Endodermal cell (in vitro differentiated cells): Measurements from ENCODE around the gene BMP5. TPM values are rescaled to one million over a fixed set of nuclear protein-coding genes. Genes with fewer than 3 reads are reported as not detected.

Experiments used
- DNase-seq: peaks from one replicate; pipeline ENCODE4 v3.0.0-alpha.2; 2017
- H3K27ac ChIP-seq: 2 replicates; pipeline ENCODE4 v1.5.1; 2013; ENCODE audit warnings: mild to moderate bottlenecking, low read depth, low read length, moderate library complexity
- H3K27me3 ChIP-seq: 2 replicates; pipeline ENCODE4 v1.6.1; 2013; ENCODE audit warnings: mild to moderate bottlenecking, low read length, moderate library complexity; ENCODE audit not compliant: insufficient read depth, control insufficient read depth, poor library complexity, severe bottlenecking
- H3K36me3 ChIP-seq: 2 replicates; pipeline ENCODE4 v1.7.0; 2013; ENCODE audit warnings: mild to moderate bottlenecking, low read length, moderate library complexity; ENCODE audit not compliant: control insufficient read depth, insufficient read depth
- H3K4me1 ChIP-seq: one replicate; pipeline ENCODE4 v1.7.0; 2013; ENCODE audit warnings: low read length; ENCODE audit not compliant: control insufficient read depth, insufficient read depth
- H3K4me3 ChIP-seq: 2 replicates; pipeline ENCODE4 v1.5.1; 2013; ENCODE audit warnings: mild to moderate bottlenecking, low read length, moderate library complexity
- H3K9ac ChIP-seq: 2 replicates; pipeline ENCODE4 v1.6.1; 2013; ENCODE audit warnings: mild to moderate bottlenecking, low read length, moderate library complexity; ENCODE audit not compliant: poor library complexity, severe bottlenecking; ENCODE audit errors: extremely low read depth
- H3K9me3 ChIP-seq: 2 replicates; pipeline ENCODE4 v1.6.1; 2013; ENCODE audit warnings: mild to moderate bottlenecking, low read length, moderate library complexity; ENCODE audit not compliant: control insufficient read depth
- H3K27ac Mint-ChIP-seq: 2 replicates; pipeline ENCODE4 v1.8.0; 2020; ENCODE audit warnings: mixed read lengths
- H3K27me3 Mint-ChIP-seq: 2 replicates; pipeline ENCODE4 v1.8.0; 2021; ENCODE audit warnings: mild to moderate bottlenecking, mixed read lengths; ENCODE audit not compliant: insufficient read depth
- H3K36me3 Mint-ChIP-seq: 2 replicates; pipeline ENCODE4 v1.8.0; 2020; ENCODE audit warnings: low read depth, mixed read lengths
- H3K4me1 Mint-ChIP-seq: 2 replicates; pipeline ENCODE4 v1.8.0; 2020; ENCODE audit warnings: mixed read lengths
- H3K4me3 Mint-ChIP-seq: 2 replicates; pipeline ENCODE4 v1.8.0; 2020; ENCODE audit warnings: mild to moderate bottlenecking, moderate library complexity, mixed read lengths
- H3K9me3 Mint-ChIP-seq: 2 replicates; pipeline ENCODE4 v1.8.0; 2020; ENCODE audit warnings: mild to moderate bottlenecking, mixed read lengths
- WGBS, 2 experiments: methylation state at CpG; one replicate each; pipeline versions ENCODE4 v1.1.5 to v1.1.7; 2013; ENCODE audit warnings: missing lambda C conversion rate in 2 of 2, mixed read lengths in 1 of 2; ENCODE audit not compliant: insufficient coverage in 1 of 2, insufficient read length in 1 of 2; 5-methylcytosine and 5-hydroxymethylcytosine counted together
- total RNA-seq, 2 donors: library from RNA; stranded (reverse); fragmentation: NEBNext Ultra II Directional in 1 of 2; extraction: Animal tissue kit (Norgen Biotek cat#: 25700) in 1 of 2; gene quantifications; 2 replicates in 1 of 2; 3 replicates in 1 of 2; pipeline ENCODE4 v1.2.1, GENCODE V29; 2021
- TF ChIP-seq, protein P1 (sequence below): fragments of 200-600 bp; sonication (generic); conservative IDR thresholded peaks from 2 replicates; pipeline ENCODE4 v1.5.0; 2021; ENCODE audit warnings: antibody characterized with exemption, mild to moderate bottlenecking

The BMP5 gene
- total RNA-seq, 2 donors from 2014 or later, result 0.73 to 0.84 TPM

DNA sequence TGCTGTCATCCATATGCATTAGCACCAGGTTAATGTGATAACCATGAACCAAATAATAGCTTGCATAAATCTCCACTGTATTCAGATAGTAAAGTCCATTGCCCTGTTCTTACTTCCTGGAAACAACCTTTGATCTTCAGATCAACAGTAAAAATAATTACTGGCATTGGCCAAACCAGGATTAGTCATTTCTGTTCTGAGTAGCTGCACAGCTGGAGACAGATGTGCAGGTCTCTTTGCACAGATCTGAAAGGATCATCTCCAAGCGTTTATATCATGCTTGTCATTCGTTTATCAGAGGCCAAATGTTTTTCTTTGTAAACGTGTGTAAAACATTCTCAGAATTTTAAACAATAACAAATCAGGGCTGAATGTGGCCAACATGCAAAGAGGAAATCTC is 162.0 kb downstream of the BMP5 start:
- WGBS, 2 experiments, result 92 to 100% methylated on average over 2 to 3 of the region's 3 CpGs
- Mint-ChIP-seq H3K4me1 (no peaks in the 10 kb centered on the region), H3K9me3 (no peaks in the 10 kb centered on the region), H3K36me3 (no peaks in the 10 kb centered on the region), H3K27me3 (no peaks in the 10 kb centered on the region), H3K4me3 (no peak overlapping the region), H3K27ac (no peak overlapping the region)
- Histone ChIP-seq H3K27ac (no peak overlapping the region), H3K9me3 (no peaks in the 10 kb centered on the region), H3K9ac (no peak overlapping the region), H3K36me3 (no peaks in the 10 kb centered on the region), H3K27me3 (no peaks in the 10 kb centered on the region), H3K4me3 (no peak overlapping the region), H3K4me1 (peaks cover 2% of the 10 kb centered on the region)
- TF ChIP-seq, protein P1, sequence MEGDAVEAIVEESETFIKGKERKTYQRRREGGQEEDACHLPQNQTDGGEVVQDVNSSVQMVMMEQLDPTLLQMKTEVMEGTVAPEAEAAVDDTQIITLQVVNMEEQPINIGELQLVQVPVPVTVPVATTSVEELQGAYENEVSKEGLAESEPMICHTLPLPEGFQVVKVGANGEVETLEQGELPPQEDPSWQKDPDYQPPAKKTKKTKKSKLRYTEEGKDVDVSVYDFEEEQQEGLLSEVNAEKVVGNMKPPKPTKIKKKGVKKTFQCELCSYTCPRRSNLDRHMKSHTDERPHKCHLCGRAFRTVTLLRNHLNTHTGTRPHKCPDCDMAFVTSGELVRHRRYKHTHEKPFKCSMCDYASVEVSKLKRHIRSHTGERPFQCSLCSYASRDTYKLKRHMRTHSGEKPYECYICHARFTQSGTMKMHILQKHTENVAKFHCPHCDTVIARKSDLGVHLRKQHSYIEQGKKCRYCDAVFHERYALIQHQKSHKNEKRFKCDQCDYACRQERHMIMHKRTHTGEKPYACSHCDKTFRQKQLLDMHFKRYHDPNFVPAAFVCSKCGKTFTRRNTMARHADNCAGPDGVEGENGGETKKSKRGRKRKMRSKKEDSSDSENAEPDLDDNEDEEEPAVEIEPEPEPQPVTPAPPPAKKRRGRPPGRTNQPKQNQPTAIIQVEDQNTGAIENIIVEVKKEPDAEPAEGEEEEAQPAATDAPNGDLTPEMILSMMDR, result no peak
- no peak for DNase-seq

DNA sequence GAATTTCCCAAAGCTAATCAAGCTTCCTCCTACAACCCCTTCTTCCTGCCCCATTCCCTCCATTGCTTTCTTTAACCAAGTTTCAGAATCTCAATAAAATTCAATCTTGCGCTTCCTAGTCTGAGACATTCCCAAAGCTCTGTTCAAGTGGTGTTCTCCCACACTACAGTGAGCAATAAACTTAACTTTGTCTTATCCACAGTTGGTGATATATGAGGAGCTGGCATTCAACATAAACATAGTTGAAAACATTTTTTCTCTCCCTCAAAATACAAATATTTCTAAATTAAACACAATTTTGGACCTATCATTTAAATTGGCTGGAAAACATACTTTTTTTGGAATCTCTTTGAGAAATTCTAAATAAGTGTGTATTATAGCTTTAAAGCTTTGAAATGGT is 166.7 kb downstream of the BMP5 start:
- Mint-ChIP-seq H3K27me3 (no peaks in the 10 kb centered on the region), H3K27ac (no peak overlapping the region), H3K4me1 (no peaks in the 10 kb centered on the region), H3K4me3 (no peak overlapping the region), H3K36me3 (no peaks in the 10 kb centered on the region), H3K9me3 (peaks cover 11% of the 10 kb centered on the region)
- DNase-seq, result no peak
- peaks cover 2% of the 10 kb centered on the region for H3K4me1 ChIP-seq
- no peak overlapping the region for H3K27ac ChIP-seq
- TF ChIP-seq, protein P1, result no peak
- H3K9ac ChIP-seq, result no peak overlapping the region
- 60 to 89% methylated on average over 1 of the region's 1 CpG for WGBS, 2 experiments
- H3K4me3 ChIP-seq, result no peak overlapping the region
- no peaks in the 10 kb centered on the region for H3K27me3 ChIP-seq
- no peaks in the 10 kb centered on the region for H3K36me3 ChIP-seq
- H3K9me3 ChIP-seq, result peaks cover 17% of the 10 kb centered on the region

DNA sequence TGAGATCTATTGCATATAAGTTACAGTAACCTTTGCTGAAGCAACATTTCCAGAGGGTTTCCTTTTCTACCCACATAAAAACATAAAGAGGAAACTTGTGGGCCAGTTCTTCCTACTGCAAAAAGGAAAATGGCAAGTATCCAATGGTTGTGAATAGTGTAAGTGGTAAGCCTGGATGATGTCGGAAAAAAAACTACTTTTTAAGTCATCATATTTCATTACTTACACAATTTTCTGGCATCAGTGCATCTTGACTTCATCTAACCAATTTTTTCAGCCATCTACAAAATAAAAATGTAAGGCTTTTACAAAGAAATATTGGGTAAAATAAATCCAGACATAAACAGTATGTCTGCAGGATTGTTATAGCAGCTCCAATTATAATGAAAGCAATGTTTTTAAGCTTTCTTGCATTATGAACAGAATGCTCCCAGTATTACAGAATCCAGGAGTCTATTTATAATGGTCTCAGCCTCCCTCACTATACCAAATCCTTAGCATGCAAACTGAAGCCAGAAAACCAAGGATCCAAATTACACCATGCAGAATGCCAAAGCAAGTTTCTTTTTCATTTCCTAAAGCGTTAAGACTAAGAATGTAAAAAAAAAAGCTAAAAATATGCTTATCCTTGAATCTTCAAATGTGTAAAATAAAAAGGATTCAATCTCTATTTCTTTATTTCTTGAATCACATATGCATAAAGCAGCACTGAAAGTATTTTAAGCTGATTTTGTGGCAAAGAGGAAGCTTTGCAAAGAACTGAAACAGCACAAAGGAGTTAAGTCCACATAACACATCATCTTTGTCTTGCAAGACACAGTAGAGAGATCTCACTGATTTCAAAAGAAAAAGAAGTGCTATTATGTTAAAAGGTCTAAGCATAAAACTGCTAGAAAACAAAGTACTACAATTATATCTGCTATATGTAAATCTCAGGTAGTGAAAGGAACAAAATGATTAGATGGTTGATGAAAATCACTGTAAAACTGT is 169.6 kb downstream of the BMP5 start:
- peaks cover 18% of the 10 kb centered on the region for H3K9me3 ChIP-seq
- H3K4me1 ChIP-seq, result peaks cover under 1% of the 10 kb centered on the region
- no peaks in the 10 kb centered on the region for H3K27me3 ChIP-seq
- Mint-ChIP-seq H3K27ac (no peak overlapping the region), H3K9me3 (peaks cover 11% of the 10 kb centered on the region), H3K27me3 (no peaks in the 10 kb centered on the region), H3K4me3 (no peak overlapping the region), H3K4me1 (no peaks in the 10 kb centered on the region), H3K36me3 (no peaks in the 10 kb centered on the region)
- no peak overlapping the region for H3K4me3 ChIP-seq
- H3K9ac ChIP-seq, result no peak overlapping the region
- H3K36me3 ChIP-seq, result no peaks in the 10 kb centered on the region
- WGBS, 2 experiments, result no CpG with 5 or more reads among the region's 2 CpGs
- TF ChIP-seq, protein P1, result no peak
- H3K27ac ChIP-seq, result no peak overlapping the region
- DNase-seq, result no peak
